GM12865 (cell line): ENCODE results near the gene SCARF1.

Experiments used
- DNase-seq: peaks from one replicate; pipeline ENCODE4 v3.0.0; 2010; ENCODE audit warnings: low read depth
- H3K4me3 ChIP-seq: 2 replicates; pipeline ENCODE4 v1.5.1; 2011; ENCODE audit warnings: mild to moderate bottlenecking, low read depth, low read length, control low read depth
- TF ChIP-seq, protein P1 (sequence below): IDR thresholded peaks from 2 replicates; pipeline ENCODE4 v1.5.1; 2011; ENCODE audit warnings: low read length, control low read depth, low read depth, inconsistent platforms; ENCODE audit not compliant: insufficient read depth; ENCODE audit errors: missing control alignments

Gene SCARF1

DNA sequence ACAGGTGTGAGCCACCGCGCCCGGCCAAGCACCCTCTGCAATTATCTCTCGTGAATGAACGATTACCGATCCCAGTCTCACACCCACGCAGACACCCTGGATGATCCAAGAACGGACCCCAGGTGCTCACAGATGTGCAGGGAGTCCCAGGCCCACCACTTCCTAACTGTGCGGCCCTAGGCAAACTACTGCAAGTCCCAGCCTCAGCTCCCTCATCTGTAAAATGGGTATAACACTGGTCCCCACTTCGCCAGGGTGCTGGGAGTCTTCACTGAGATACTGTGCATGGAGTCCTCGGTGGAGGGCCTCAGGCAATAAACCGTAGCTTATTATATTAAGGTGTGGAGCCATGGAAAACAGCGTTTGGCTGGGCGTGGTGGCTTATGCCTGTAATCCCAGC, 61.4 kb downstream of the SCARF1 start:
- DNase-seq, result no peak
- TF ChIP-seq, protein P1, sequence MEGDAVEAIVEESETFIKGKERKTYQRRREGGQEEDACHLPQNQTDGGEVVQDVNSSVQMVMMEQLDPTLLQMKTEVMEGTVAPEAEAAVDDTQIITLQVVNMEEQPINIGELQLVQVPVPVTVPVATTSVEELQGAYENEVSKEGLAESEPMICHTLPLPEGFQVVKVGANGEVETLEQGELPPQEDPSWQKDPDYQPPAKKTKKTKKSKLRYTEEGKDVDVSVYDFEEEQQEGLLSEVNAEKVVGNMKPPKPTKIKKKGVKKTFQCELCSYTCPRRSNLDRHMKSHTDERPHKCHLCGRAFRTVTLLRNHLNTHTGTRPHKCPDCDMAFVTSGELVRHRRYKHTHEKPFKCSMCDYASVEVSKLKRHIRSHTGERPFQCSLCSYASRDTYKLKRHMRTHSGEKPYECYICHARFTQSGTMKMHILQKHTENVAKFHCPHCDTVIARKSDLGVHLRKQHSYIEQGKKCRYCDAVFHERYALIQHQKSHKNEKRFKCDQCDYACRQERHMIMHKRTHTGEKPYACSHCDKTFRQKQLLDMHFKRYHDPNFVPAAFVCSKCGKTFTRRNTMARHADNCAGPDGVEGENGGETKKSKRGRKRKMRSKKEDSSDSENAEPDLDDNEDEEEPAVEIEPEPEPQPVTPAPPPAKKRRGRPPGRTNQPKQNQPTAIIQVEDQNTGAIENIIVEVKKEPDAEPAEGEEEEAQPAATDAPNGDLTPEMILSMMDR, result no peak
- H3K4me3 ChIP-seq, result no peak overlapping the region
